Neural cell (in vitro differentiated cells): Measurements from ENCODE around the gene P3H2. TPM values are rescaled to one million over a fixed set of nuclear protein-coding genes. Genes with fewer than 3 reads are reported as not detected.

Experiments used
- H2AFZ ChIP-seq: fragments of 200-600, 300-800 bp; sonication (generic), shearing (Covaris generic); 2 replicates; pipeline ENCODE4 v1.6.0; 2014; ENCODE audit warnings: low read depth, mild to moderate bottlenecking, antibody characterized with exemption, low read length, moderate library complexity
- H3F3A ChIP-seq: fragments of 200-600 bp; shearing (Covaris generic); 2 replicates; pipeline ENCODE4 v1.6.1; 2016; ENCODE audit warnings: mild to moderate bottlenecking, moderate library complexity, mixed read lengths, antibody characterized with exemption, low read length; ENCODE audit not compliant: insufficient read depth, poor library complexity, severe bottlenecking
- H3K27ac ChIP-seq: fragments of 200-600, 300-800 bp; sonication (generic), shearing (Covaris generic); 2 replicates; pipeline ENCODE4 v1.5.1; 2014; ENCODE audit warnings: mild to moderate bottlenecking, low read length, moderate library complexity
- H3K27me3 ChIP-seq: fragments of 300-800, 200-600 bp; sonication (generic), shearing (Covaris generic); 2 replicates; pipeline ENCODE4 v1.6.0; 2014; ENCODE audit warnings: mild to moderate bottlenecking, low read depth, low read length, moderate library complexity; ENCODE audit not compliant: insufficient read depth
- H3K36me3 ChIP-seq: fragments of 300-800, 200-600 bp; sonication (generic), shearing (Covaris generic); 2 replicates; pipeline ENCODE4 v1.5.1; 2014; ENCODE audit warnings: mild to moderate bottlenecking, antibody characterized with exemption, low read length, moderate library complexity; ENCODE audit not compliant: insufficient read depth
- H3K4me2 ChIP-seq: fragments of 300-800, 200-600 bp; sonication (generic), shearing (Covaris generic); 2 replicates; pipeline ENCODE4 v1.6.0; 2014; ENCODE audit warnings: mild to moderate bottlenecking, low read length
- H3K4me3 ChIP-seq: fragments of 300-800, 200-600 bp; sonication (generic), shearing (Covaris generic); 2 replicates; pipeline ENCODE4 v1.5.1; 2014; ENCODE audit warnings: mild to moderate bottlenecking, low read length, moderate library complexity
- H3K79me2 ChIP-seq: fragments of 200-600 bp; shearing (Covaris generic); replicated peaks from 2 replicates; pipeline ENCODE4 v1.6.0; 2014; ENCODE audit warnings: mild to moderate bottlenecking, low read length, moderate library complexity; ENCODE audit not compliant: insufficient read depth
- H3K9ac ChIP-seq: fragments of 300-800, 200-600 bp; sonication (generic), shearing (Covaris generic); 2 replicates; pipeline ENCODE4 v1.6.1; 2016; ENCODE audit warnings: mild to moderate bottlenecking, low read length, mixed read lengths
- H3K9me2 ChIP-seq: fragments of 200-600 bp; shearing (Covaris generic); 2 replicates; pipeline ENCODE4 v1.6.1; 2016; ENCODE audit warnings: mild to moderate bottlenecking, low read length, mixed read lengths; ENCODE audit not compliant: insufficient read depth
- H3K9me3 ChIP-seq: fragments of 200-600, 300-800 bp; sonication (generic), shearing (Covaris generic); 2 replicates; pipeline ENCODE4 v1.6.1; 2016; ENCODE audit warnings: mild to moderate bottlenecking, mixed run types, low read length, moderate library complexity, mixed read lengths
- H4K20me1 ChIP-seq: fragments of 200-600 bp; shearing (Covaris generic); 2 replicates; pipeline ENCODE4 v1.6.1; 2016; ENCODE audit warnings: mild to moderate bottlenecking, mixed run types; ENCODE audit not compliant: insufficient read depth
- CTCF ChIP-seq: fragments of 450-650 bp; IDR thresholded peaks from 2 replicates; pipeline ENCODE4 v1.5.1; 2014; ENCODE audit warnings: antibody characterized with exemption, mild to moderate bottlenecking, moderate library complexity; ENCODE audit not compliant: poor library complexity, severe bottlenecking
- EP300 ChIP-seq: fragments of 450-650 bp; conservative IDR thresholded peaks from 2 replicates; pipeline ENCODE4 v1.6.1; 2014; ENCODE audit warnings: antibody characterized with exemption, mild to moderate bottlenecking, moderate library complexity; ENCODE audit not compliant: poor library complexity, severe bottlenecking
- EZH2 ChIP-seq: fragments of 200-600, 300-800 bp; shearing (Covaris generic), sonication (generic); IDR thresholded peaks from 2 replicates; pipeline ENCODE4 v1.6.1; 2014; ENCODE audit warnings: antibody characterized with exemption, low read length, borderline replicate concordance, mild to moderate bottlenecking; ENCODE audit not compliant: insufficient read depth, poor library complexity, severe bottlenecking
- MXI1 ChIP-seq: fragments of 450-650 bp; conservative IDR thresholded peaks from 2 replicates; pipeline ENCODE4 v1.6.1; 2014; ENCODE audit warnings: antibody characterized with exemption, mild to moderate bottlenecking; ENCODE audit not compliant: poor library complexity, severe bottlenecking
- POLR2AphosphoS5 ChIP-seq: IDR thresholded peaks from 2 replicates; pipeline ENCODE4 v1.6.1; 2012
- RAD21 ChIP-seq: fragments of 450-650 bp; conservative IDR thresholded peaks from 2 replicates; pipeline ENCODE4 v1.6.1; 2014; ENCODE audit warnings: antibody characterized with exemption, mild to moderate bottlenecking, moderate library complexity
- REST ChIP-seq: IDR thresholded peaks from 2 replicates; pipeline ENCODE4 v1.6.1; 2012; ENCODE audit warnings: borderline replicate concordance
- SMC3 ChIP-seq: fragments of 450-650 bp; conservative IDR thresholded peaks from 2 replicates; pipeline ENCODE4 v1.6.1; 2014; ENCODE audit warnings: antibody characterized with exemption, mild to moderate bottlenecking, moderate library complexity; ENCODE audit not compliant: poor library complexity
- TAF1 ChIP-seq: IDR thresholded peaks from 2 replicates; pipeline ENCODE4 v1.6.1; 2012; ENCODE audit warnings: low read depth
- polyA plus RNA-seq: library from polyadenylated mRNA; depleted of rRNA; stranded (reverse); fragments of >200 nt; gene quantifications from 2 replicates; pipeline ENCODE4 v1.2.3, GENCODE V29; 2014

P3H2 gene
- polyA plus RNA-seq, 1 donor from 2014 or later = 0.68 TPM

DNA sequence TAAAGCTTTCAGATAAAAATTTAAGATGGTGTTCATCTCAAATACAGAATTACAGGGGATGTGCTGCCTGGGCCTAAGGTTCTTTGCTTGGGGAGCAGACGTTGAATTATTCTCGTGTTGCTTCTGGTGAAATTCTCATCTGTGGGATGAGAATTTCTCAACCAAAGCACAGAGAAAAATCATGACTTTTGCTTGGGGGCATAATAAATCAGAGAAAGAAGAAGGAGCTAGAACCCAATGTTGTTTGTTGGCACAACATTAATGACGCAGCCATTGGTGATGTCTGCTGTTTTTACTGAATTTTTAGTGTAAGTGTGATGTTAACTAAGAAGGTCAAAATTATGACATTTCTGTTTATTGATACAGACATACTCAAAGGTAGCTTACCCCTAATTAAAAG lies 35.7 kb downstream of the P3H2 start:
- no peak overlapping the region for H3K4me2 ChIP-seq

DNA sequence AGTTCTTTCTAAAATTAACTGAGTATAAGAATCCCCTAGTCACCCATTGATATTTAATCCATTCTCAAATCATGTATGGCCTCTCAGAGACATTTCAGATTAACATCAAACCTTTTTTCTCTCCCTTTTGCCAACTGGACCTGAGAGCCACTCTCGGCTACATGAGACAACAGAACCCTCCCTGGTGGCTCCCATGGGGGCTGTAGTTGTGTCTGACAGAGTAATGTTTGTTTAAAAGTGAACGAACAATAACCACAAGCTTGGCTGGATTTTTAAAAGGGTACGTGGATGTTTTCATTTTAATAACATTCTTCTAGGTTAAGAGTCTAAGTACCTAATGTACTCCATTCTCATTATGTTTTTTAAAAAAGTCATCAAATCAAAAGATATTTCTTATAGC lies 37.1 kb downstream of the P3H2 start:
- Histone ChIP-seq H3K4me2 (no peak overlapping the region), H3K27me3 (no peaks in the 10 kb centered on the region), H3K36me3 (no peaks in the 10 kb centered on the region), H3K9me3 (no peaks in the 10 kb centered on the region), H3F3A (no peaks in the 10 kb centered on the region), H3K9me2 (no peaks in the 10 kb centered on the region), H3K79me2 (no peaks in the 10 kb centered on the region), H2AFZ (no peak overlapping the region), H3K4me3 (no peak overlapping the region), H4K20me1 (no peaks in the 10 kb centered on the region), H3K9ac (no peak overlapping the region), H3K27ac (no peak overlapping the region)
- TF ChIP-seq EZH2 (no peak), MXI1 (no peak), RAD21 (no peak), TAF1 (no peak), SMC3 (no peak), POLR2AphosphoS5 (no peak), REST (no peak), EP300 (no peak)

More for the DNA sequence above, 35.7 kb downstream of the P3H2 start:
- Histone ChIP-seq H3K36me3 (no peaks in the 10 kb centered on the region), H3K27me3 (no peaks in the 10 kb centered on the region), H3K9me3 (no peaks in the 10 kb centered on the region), H3K9ac (no peak overlapping the region), H3K27ac (no peak overlapping the region), H3K79me2 (no peaks in the 10 kb centered on the region), H4K20me1 (no peaks in the 10 kb centered on the region), H3K4me3 (no peak overlapping the region), H3K9me2 (no peaks in the 10 kb centered on the region), H3F3A (no peaks in the 10 kb centered on the region), H2AFZ (no peak overlapping the region)
- TF ChIP-seq MXI1 (no peak), EP300 (no peak), SMC3 (no peak), REST (no peak), POLR2AphosphoS5 (no peak), TAF1 (no peak), RAD21 (no peak), EZH2 (no peak), CTCF (no peak)
